Measurements from ENCODE around the gene OR6N2.

- no peak for TF ChIP-seq CTCF (IDR thresholded peaks at IDR 0.05)
- TF ChIP-seq POLR2A (IDR thresholded peaks at IDR 0.05): no peak
- TF ChIP-seq POLR2AphosphoS5 (IDR thresholded peaks at IDR 0.05): no peak
Observed at GRCh38 chr1:158730453-158730852, 50.6 kb downstream of the OR6N2 start.

Measured in prostate gland (tissue), 2 donors.